Right ventricle myocardium inferior (tissue), 1 donor: Measurements from ENCODE around the gene EIF3L. TPM values are rescaled to one million over a fixed set of nuclear protein-coding genes. Genes with fewer than 3 reads are reported as not detected.
A peak's percentile ranks its signal among the peaks of the same experiment; 100 is the strongest.

Experiments used
- ATAC-seq: fragments of 200-7000 bp; cut with Tn5 transposase; one replicate; pipeline ENCODE4 v1.9.1; 2020; ENCODE audit warnings: mild to moderate bottlenecking, moderate library complexity
- DNase-seq: peaks from one replicate; pipeline ENCODE4 v3.0.0; 2021; ENCODE audit errors: missing footprints
- intact Hi-C: fragments of 100-400 bp; cut with DNase I; formaldehyde crosslinking; loops from one replicate; pipeline ENCODE4 v1.11.0; 2022
- microRNA-seq: library from miRNA; unstranded; fragments of <30 nt; microRNA quantifications from one replicate; pipeline ENCODE4 v1.2.0, GENCODE V29; 2020
- total RNA-seq: library from RNA; stranded (reverse); fragmentation: NEBNext Ultra II Directional; extraction: Animal tissue kit (Norgen Biotek cat#: 25700); gene quantifications from one replicate; pipeline ENCODE4 v1.2.1, GENCODE V29; 2021
- donor health status: DM: no; HTN: yes; CAD: no; lungs with severe emphysema.

The EIF3L gene
- total RNA-seq, 1 donor from 2014 or later = 385 TPM

GRCh38 chr22:37932821-37933578 lies 83.8 kb downstream of the EIF3L start:
- ATAC-seq = no peak

GRCh38 chr22:37933711-37934376 lies 84.6 kb downstream of the EIF3L start:
- DNase-seq = peak; percentile 95
- intact Hi-C loops = no loop called here
- ATAC-seq = peak; percentile 95

More at GRCh38 chr22:37932821-37933578, 83.8 kb downstream of the EIF3L start:
- intact Hi-C loops = loop anchor here (1.0 kb wide), 1 partner anchor 45 kb away; no protein-coding TSS in a partner anchor
- peak; percentile 69 for DNase-seq

Small RNA genes within 50 kb of the gene (microRNA-seq; reads per million reads assigned to microRNA genes)
- gene MIR659 = not detected

Other genes starting within 250 kb of the EIF3L start
- 26.7 TPM for gene GGA1, start 240.6 kb upstream of the EIF3L start, total RNA-seq
- gene SH3BP1, start 209.8 kb upstream of the EIF3L start, total RNA-seq = 1.5 TPM
- gene PDXP, start 190.7 kb upstream of the EIF3L start, total RNA-seq = 21.4 TPM
- 1,345 TPM for gene LGALS1, start 173.8 kb upstream of the EIF3L start, total RNA-seq
- 14.1 TPM for gene NOL12, start 163.1 kb upstream of the EIF3L start, total RNA-seq
- gene TRIOBP, start 152.4 kb upstream of the EIF3L start, total RNA-seq = 90.1 TPM
- 44.1 TPM for gene GCAT, start 41.5 kb upstream of the EIF3L start, total RNA-seq
- gene GALR3, start 26.0 kb upstream of the EIF3L start, total RNA-seq = not detected
- 16.0 TPM for gene ANKRD54, start 5.1 kb upstream of the EIF3L start, total RNA-seq
- gene MICALL1, start 56.9 kb downstream of the EIF3L start, total RNA-seq = 19.4 TPM
- gene C22orf23, start 104.2 kb downstream of the EIF3L start, total RNA-seq = 0.68 TPM
- 88.8 TPM for gene POLR2F, start 104.3 kb downstream of the EIF3L start, total RNA-seq
- gene SOX10, start 135.1 kb downstream of the EIF3L start, total RNA-seq = 1.9 TPM
- gene PICK1, start 208.0 kb downstream of the EIF3L start, total RNA-seq = 20.9 TPM
- gene SLC16A8, start 234.8 kb downstream of the EIF3L start, total RNA-seq = not detected